K562 (cell line): ENCODE measurements around the gene KLF13. TPM values are rescaled to one million over a fixed set of nuclear protein-coding genes. Genes with fewer than 3 reads are reported as not detected.

Source experiments
- ATAC-seq: fragments of 200-7000 bp; cut with Tn5 transposase; 3 replicates; pipeline ENCODE4 v1.9.1; 2020; ENCODE audit warnings: moderate library complexity
- BruUV-seq: library from RNA; stranded (reverse); fragments of 400-500 nt; replicated peaks from 2 replicates; lab custom pipeline; 2021; lab: Mats Ljungman, UMichigan
- CTCF ChIA-PET: fragments of 300-600 bp; formaldehyde crosslinking; extraction: SDS; loops from one replicate; lab custom pipeline; 2021; ENCODE audit warnings: low intra/inter-chr PET ratio; lab: Yijun Ruan, JAX
- POLR2A ChIA-PET: fragments of 300-600, 350-650 bp; sonication (Branson Sonifier 250); formaldehyde crosslinking; extraction: SDS; loops from one replicate; lab custom pipeline; 2021; ENCODE audit warnings: antibody characterized with exemption, inconsistent platforms; lab: Yijun Ruan, JAX
- DNase-seq, 4 experiments: peaks; one replicate each; pipeline versions ENCODE4 v3.0.0 to v3.0.0-alpha.2; 2011 to 2018; ENCODE audit warnings: low spot score in 3 of 4, mixed read lengths in 3 of 4; ENCODE audit errors: extremely low read depth in 1 of 4
- FAIRE-seq: peaks from 2 replicates; lab custom pipeline; 2011; peaks lifted over from hg19 to GRCh38; lab: Jason Lieb, UNC
- H2AFZ ChIP-seq: 2 replicates; pipeline ENCODE4 v1.6.0; 2011; ENCODE audit warnings: low read depth, low read length, control low read depth, inconsistent platforms
- H3K27ac ChIP-seq: fragments of 200-600 bp; 3 replicates; pipeline ENCODE4 v1.8.0; 2011; ENCODE audit warnings: low read depth, mild to moderate bottlenecking, control low read depth, inconsistent platforms, low read length, moderate library complexity, mixed read lengths; ENCODE audit errors: extremely low read depth
- H3K27me3 ChIP-seq, 2 experiments: fragments of 300-600 bp in 1 of 2; 2 replicates in 1 of 2; 3 replicates in 1 of 2; pipeline versions ENCODE4 v1.6.0 to v1.8.0; 2011; ENCODE audit warnings: inconsistent platforms in 2 of 2, low read length in 2 of 2, mild to moderate bottlenecking in 1 of 2, mixed read lengths in 1 of 2, moderate library complexity in 1 of 2; ENCODE audit not compliant: control insufficient read depth in 2 of 2, insufficient read depth in 2 of 2
- H3K36me3 ChIP-seq: fragments of 300-600 bp; 3 replicates; pipeline ENCODE4 v1.8.0; 2011; ENCODE audit warnings: mild to moderate bottlenecking, low read length, inconsistent platforms; ENCODE audit not compliant: control insufficient read depth, insufficient read depth
- H3K4me1 ChIP-seq, 2 experiments: fragments of 200-600 bp in 1 of 2; replicated peaks in 1 of 2; 2 replicates in 1 of 2; 3 replicates in 1 of 2; pipeline versions ENCODE4 v1.5.1 to v1.8.0; 2011; ENCODE audit warnings: inconsistent platforms in 2 of 2, low read length in 2 of 2, mild to moderate bottlenecking in 1 of 2, mixed read lengths in 1 of 2, moderate library complexity in 1 of 2; ENCODE audit not compliant: control insufficient read depth in 2 of 2, insufficient read depth in 2 of 2
- H3K4me2 ChIP-seq: 2 replicates; pipeline ENCODE4 v1.6.1; 2011; ENCODE audit warnings: low read length, control low read depth, inconsistent platforms, mixed read lengths; ENCODE audit not compliant: insufficient read depth
- H3K4me3 ChIP-seq: fragments of 200-600 bp; sonication (generic), shearing (Covaris generic); 2 replicates; pipeline ENCODE4 v1.5.1; 2016; ENCODE audit warnings: control low read depth, inconsistent platforms
- H3K79me2 ChIP-seq: fragments of 200-600 bp; 3 replicates; pipeline ENCODE4 v1.8.0; 2011; ENCODE audit warnings: low read length, inconsistent platforms; ENCODE audit not compliant: control insufficient read depth, insufficient read depth
- H3K9ac ChIP-seq, 2 experiments: 2 replicates each; pipeline versions ENCODE4 v1.6.0 to v1.6.1; 2011; ENCODE audit warnings: low read depth in 2 of 2, low read length in 2 of 2, control low read depth in 1 of 2, inconsistent platforms in 1 of 2, mild to moderate bottlenecking in 1 of 2, mixed read lengths in 1 of 2; ENCODE audit not compliant: insufficient read depth in 1 of 2
- H3K9me1 ChIP-seq: one replicate; pipeline ENCODE4 v1.6.0; 2011; ENCODE audit warnings: inconsistent platforms, mild to moderate bottlenecking, low read length, moderate library complexity; ENCODE audit not compliant: control insufficient read depth, insufficient read depth
- H3K9me3 ChIP-seq: replicated peaks from 2 replicates; pipeline ENCODE4 v1.5.1; 2011; ENCODE audit warnings: low read depth, low read length, inconsistent platforms; ENCODE audit not compliant: control insufficient read depth, insufficient read depth
- H4K20me1 ChIP-seq: replicated peaks from 2 replicates; pipeline ENCODE4 v1.6.1; 2011; ENCODE audit warnings: low read length, inconsistent platforms, mixed read lengths; ENCODE audit not compliant: control insufficient read depth, insufficient read depth
- EWSR1 ChIP-seq: fragments of 450-650 bp; IDR thresholded peaks from 2 replicates; pipeline ENCODE4 v1.6.1; 2018; ENCODE audit warnings: borderline replicate concordance, mild to moderate bottlenecking, low read depth, moderate library complexity; ENCODE audit not compliant: partially characterized antibody
- ILK ChIP-seq: fragments of 450-650 bp; IDR thresholded peaks from 2 replicates; pipeline ENCODE4 v1.6.1; 2016; ENCODE audit warnings: missing genetic modification characterization, low read depth, mild to moderate bottlenecking, missing compliant biosample characterization, moderate library complexity, borderline replicate concordance
- LARP7 ChIP-seq: fragments of 450-650 bp; IDR thresholded peaks from 2 replicates; pipeline ENCODE4 v1.6.1; 2016
- NBN ChIP-seq: fragments of 450-650 bp; IDR thresholded peaks from 2 replicates; pipeline ENCODE4 v1.6.1; 2016; ENCODE audit warnings: low read depth, mild to moderate bottlenecking
- SREBF1 ChIP-seq: fragments of 150-350 bp; IDR thresholded peaks from 2 replicates; pipeline ENCODE4 v1.6.1; 2014; ENCODE audit warnings: antibody characterized with exemption, low read depth, low read length, borderline replicate concordance
- WGBS: fragments of 100-300 bp; shearing (Covaris generic); methylation state at CpG from one replicate; pipeline ENCODE4 v1.1.6; 2016; ENCODE audit warnings: low coverage, mixed read lengths; ENCODE audit not compliant: insufficient coverage; ENCODE audit errors: missing lambda C conversion rate; 5-methylcytosine and 5-hydroxymethylcytosine counted together
- in situ Hi-C: fragments of 300-500 bp; cut with MboI; formaldehyde crosslinking; loops from 4 replicates; pipeline ENCODE4 v1.15.0; 2018; ENCODE audit warnings: inconsistent platforms, mixed read lengths
- intact Hi-C: fragments of 100-400 bp; cut with micrococcal nuclease; formaldehyde crosslinking; loops from 2 replicates; pipeline ENCODE4 v1.14.2; 2022
- polyA plus RNA-seq, 8 experiments: library from polyadenylated mRNA; depleted of rRNA in 4 of 8; stranded (reverse) in 5 of 8; unstranded in 3 of 8; fragments of >200 nt; fragmentation: Nextera tagmentation in 2 of 8; fragmentation: Illumina TruSeq in 1 of 8; extraction: Ambion mirVana in 2 of 8; extraction: Trizol in 1 of 8; gene quantifications; 2 replicates each; pipeline versions ENCODE4 v1.2.1 to v1.2.3, GENCODE V29; 2011 to 2014; ENCODE audit warnings: inconsistent platforms in 1 of 8, missing spikeins in 1 of 8
- total RNA-seq, 7 experiments: library from RNA; depleted of rRNA in 6 of 7; stranded (reverse); fragments of >200 nt in 6 of 7; fragmentation: Illumina TruSeq in 2 of 7; extraction: Trizol in 2 of 7; gene quantifications; 2 replicates each; pipeline versions ENCODE4 v1.2.1 to v1.2.3, GENCODE V29; 2011 to 2021; ENCODE audit warnings: low replicate concordance in 1 of 7

The KLF13 gene
- total and polyA plus RNA-seq, 9 of the 15 experiments (the other 6 are each of a cell fraction or from before 2014, with no cell fraction given): 1.8 to 10.5 (median 4.8) TPM

DNA sequence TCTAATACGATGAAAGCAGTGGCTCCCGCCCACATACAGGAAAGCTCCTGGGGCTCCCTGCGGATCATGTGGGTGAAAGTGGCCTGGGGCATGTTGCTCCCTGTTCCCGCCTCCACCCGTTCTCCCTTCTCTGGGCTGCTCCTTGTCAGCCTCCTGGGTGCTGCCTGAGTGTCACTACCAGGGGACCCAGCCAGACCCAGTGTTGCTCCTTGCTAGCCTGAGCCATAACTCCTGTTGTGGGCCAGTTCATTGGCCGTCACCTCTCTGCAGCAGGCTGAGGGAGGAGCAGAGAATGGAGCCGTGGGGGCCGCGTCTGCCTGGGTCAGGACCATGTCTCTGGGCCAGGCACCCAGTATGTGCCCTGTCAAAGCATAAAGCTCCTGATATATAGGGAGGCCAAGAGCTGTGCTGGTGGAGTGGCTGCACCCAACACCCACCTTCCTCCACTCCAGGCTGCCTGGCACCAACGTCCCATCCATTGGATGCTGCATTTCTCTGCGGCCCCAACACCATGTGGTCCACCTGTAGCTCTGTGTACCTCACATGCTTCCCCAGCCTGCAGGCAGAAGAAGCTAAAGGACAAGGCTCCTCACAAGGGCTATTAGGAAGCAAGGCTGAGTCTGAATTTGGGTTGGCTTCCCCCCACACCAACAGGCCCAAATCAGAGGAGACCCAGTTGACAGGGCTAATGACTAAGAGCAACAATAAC is 40.5 kb downstream of the KLF13 start:
- ChIA-PET POLR2A (interaction anchor here (0.9 to 1.3 kb wide), 2 partner anchors 14 to 15 kb away, joined by 3 read pairs; no protein-coding TSS in a partner anchor), CTCF (no interaction called here)
- Histone ChIP-seq H3K4me3 (no peak overlapping the region), H3K27me3 (no peaks in the 10 kb centered on the region), H3K9ac (no peak overlapping the region), H3K27ac (no peak overlapping the region), H3K36me3 (no peaks in the 10 kb centered on the region), H2AFZ (no peak overlapping the region), H3K4me2 (no peak overlapping the region), H3K79me2 (peaks cover 5% of the 10 kb centered on the region; the same call in 1 of the 3 replicates), H3K9me3 (peaks cover 6% of the 10 kb centered on the region), H3K4me1 (peaks cover 28 to 37% of the 10 kb centered on the region in 2 experiments), H3K9me1 (no peaks in the 10 kb centered on the region), H4K20me1 (no peaks in the 10 kb centered on the region)
- TF ChIP-seq SREBF1 (no peak), NBN (no peak), LARP7 (no peak), ILK (no peak), EWSR1 (no peak)
- in situ Hi-C loops: no loop called here
- ATAC-seq (no peak), DNase-seq (no peak), FAIRE-seq (no peak)
- intact Hi-C loops: loop anchor here (5.0 kb wide), 1 partner anchor 40 kb away; the partner anchor contains the start of gene KLF13
- WGBS: 64% methylated on average over 11 of the region's 11 CpGs
- no TSS peak for BruUV-seq
